Left lobe of liver (tissue), 2 donors: ENCODE measurements around the gene ARHGEF19. TPM values are rescaled to one million over a fixed set of nuclear protein-coding genes. Genes with fewer than 3 reads are reported as not detected.

Experiments used
- ATAC-seq: fragments of 200-7000 bp; cut with Tn5 transposase; one replicate; pipeline ENCODE4 v1.9.1; 2020; ENCODE audit warnings: mild to moderate bottlenecking, moderate library complexity
- DNase-seq: peaks from one replicate; pipeline ENCODE4 v3.0.0-alpha.2; 2020; ENCODE audit warnings: low spot score
- total RNA-seq: library from RNA; stranded (reverse); gene quantifications from one replicate; pipeline ENCODE4 v1.2.1, GENCODE V29; 2021
- donor health status: DM: no; HTN: no; CAD: no; lungs with moderate emphysema.
- donor health status: DM: no; HTN: yes; CAD: no.

Gene ARHGEF19
- total RNA-seq, 1 donor from 2014 or later: 1.9 TPM

DNA sequence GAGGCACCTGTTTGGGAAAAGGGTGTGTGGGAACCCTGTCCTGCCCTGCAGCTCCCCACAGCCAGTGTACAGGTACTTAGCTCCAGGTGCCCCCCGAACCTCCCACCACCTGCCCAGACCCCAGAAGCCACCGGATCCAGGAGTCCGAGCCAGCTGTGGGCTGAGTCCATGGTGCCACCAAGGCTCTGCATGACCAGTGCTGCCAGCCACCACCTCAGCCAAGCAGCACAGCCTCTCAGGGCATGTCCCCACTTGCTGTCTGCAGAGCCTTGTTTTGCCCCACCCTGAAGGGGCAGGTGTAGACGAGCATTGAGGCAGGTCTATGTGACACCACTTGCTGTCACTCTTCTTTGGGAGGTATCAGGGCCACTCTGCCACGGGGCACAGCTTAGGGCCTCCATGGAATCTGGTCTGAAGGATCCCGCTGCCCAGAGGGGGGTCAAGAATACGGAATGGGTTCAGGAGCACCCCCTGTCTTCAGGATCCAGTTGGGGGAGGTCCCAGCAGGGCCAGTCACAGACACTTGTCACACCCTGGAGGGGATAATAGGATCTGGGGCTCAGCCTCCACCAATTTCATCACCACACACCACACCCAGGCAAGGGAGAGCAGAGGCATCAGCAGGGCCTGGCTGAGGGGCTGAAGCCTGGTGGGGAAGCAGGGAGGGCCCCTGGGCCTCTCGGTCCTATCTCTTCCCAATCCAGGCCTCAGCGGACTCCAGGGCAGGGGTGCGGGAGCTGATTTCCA lies 27.7 kb downstream of the ARHGEF19 start:
- ATAC-seq (peak; percentile 29), DNase-seq (no peak)

DNA sequence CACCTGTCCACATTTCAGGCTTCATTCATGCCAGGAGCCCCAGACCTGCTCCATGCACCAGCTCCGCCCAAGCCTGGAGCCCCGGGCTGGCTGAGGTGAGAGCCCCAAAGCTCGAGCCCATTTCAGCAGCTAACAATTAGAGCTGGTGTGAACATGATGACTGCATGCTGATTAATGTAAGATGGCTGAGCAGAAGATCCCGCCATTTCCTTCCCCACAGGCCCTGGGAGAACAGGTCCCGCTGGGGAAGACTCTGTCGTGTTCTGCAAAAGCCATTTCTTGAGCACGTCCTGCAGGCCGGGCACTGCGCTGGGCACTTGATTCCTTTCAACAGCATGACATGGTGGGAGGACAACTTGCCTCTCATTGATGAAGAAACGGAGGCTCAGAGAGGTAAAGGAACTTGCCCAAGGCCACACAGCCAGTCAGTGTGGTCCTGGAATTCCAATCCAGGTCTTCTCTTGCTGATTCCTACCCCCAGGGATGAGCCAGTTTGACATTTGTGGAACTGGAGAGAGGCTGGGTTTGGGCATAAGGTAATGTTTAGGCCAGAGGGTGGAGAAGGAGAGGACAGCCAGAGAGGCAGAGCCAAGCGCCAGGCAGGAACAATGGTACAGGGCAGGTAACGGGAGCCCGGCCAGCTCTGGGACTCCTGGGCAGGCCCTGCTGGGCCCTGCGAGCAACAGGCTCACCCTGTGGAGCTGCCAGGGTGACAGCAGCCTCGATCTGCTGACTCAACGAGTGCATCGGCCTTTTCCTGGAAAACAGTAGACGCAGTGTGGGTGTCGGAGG lies 28.5 kb downstream of the ARHGEF19 start:
- ATAC-seq (peak; percentile 81), DNase-seq (peak; percentile 93)

DNA sequence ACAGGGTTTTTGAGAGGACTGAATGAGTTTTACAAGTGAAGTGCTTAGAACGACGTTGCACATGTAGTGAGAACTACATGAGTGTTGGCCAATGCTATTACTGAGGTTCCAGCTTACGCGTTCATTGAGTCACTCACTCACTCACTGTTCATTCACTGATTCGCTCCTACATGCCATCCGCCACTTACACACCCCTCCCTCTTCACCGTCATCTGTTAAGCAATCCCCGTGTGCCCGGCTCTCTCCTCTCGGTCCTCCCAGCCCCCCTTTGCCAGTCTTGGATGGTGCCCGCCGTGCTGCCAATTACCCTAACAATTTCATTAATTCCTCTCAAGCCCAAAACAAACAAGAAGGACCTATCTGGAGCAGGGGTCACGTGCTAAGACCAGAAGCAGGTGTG lies 29.3 kb downstream of the ARHGEF19 start:
- peak; percentile 66 for DNase-seq
- ATAC-seq: peak; percentile 16

DNA sequence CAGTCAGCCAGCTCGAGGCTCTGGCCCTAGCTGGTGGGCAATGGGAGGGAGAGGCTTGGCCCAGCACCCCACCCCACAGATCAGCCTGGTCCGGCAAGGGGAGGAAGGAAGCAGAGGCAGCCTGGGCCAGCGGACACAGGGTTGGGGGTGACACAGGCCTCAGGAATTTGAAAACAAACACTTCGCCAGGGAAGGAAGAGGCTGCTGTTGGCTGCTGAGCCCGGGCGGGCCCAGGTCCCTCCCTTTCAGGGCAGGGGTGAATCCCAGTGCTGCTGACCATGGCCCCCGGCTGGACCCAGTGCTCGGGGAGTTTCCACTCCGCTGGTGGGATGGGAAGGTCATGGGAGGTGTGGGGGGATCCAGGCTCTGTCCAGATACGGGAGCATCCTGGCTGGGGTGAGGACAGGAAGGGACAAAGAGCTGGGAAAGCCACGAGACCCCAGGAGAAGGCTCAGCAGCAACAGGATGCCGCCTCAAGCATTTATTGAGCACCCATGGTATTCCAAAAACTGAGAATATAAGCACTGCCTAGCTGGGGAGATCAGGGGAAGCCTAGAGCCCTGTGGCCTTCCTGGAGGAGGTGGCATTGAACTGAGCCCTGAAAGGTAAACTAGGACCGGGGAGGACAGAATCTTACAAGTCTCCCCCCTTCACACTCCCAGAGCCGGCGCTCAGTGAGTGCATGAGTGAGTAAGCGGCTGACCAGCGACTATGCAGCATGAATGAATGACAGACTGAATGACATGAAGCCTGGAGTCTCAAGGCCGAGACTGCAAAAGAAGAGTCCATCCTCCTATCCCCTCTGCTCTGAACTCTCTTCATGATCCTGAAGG lies 30.3 kb downstream of the ARHGEF19 start:
- DNase-seq (peak; percentile 65), ATAC-seq (peak; percentile 18)

DNA sequence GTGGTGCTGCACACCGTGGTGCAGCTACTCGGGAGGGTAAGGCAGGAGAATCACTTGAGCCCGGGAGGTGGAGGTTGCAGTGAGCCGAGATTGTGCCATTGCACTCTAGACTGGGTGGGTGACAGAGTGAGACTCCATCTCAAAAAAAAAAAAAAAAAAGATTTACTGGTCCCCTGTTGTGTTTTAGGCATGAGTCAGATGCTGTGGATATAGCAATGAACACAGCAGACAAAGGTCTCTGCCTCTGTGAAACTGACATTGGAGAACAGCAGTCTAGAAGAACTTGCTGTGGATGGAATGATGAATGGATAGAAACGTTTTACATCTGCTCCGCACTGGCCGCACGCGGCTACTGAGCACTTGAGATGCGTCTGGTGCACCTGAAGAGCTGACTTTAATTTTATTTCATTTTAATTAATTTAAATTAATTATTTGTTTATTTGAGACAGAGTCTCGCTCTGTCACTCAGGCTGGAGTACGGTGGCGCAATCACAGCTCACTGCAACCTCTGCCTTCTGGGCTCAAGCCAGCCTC lies 32.1 kb downstream of the ARHGEF19 start:
- ATAC-seq (no peak), DNase-seq (no peak)

DNA sequence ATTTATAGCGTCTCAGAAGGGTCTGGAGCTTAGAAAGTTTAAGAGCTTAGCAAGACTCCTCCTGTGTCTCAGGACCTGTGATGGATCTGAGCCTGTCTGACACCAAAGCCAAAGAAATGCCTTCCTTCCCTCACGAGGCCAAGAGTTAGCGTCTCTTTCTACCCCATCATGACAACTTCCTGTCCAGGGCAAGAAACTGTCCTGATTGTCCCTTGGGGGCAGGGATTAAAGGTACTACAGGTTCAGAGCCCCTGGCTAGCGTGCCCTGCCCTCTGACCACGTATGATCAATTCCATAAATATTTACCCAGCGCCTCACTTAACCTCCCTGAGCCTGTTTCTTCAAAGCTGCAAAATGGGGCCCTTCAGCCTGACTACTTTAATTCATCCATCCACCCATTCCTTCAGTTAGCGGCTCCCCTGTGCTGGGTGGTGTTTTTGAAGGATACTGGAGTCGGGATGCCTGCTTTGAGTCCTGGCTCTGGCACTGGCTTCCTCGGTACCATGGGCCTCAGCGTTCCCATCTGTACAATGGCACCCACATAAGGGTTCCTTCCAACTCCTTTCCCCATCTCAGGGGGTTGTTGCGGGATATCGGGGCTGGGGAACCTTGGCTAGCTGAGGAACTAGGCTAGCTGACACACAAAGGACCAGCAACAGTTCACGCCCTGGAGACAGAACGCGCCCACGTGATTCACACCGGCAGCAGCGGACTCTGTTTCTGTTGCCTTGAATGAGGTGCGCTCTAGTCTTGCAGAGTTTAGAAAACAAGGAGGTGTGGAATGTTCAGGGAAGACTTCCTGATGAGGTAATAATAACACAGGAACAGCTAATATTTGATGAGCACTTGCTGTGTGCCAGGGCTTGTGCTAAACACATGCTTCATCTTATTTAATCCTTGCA lies 33.6 kb downstream of the ARHGEF19 start:
- DNase-seq: peak; percentile 88
- peak; percentile 70 for ATAC-seq

DNA sequence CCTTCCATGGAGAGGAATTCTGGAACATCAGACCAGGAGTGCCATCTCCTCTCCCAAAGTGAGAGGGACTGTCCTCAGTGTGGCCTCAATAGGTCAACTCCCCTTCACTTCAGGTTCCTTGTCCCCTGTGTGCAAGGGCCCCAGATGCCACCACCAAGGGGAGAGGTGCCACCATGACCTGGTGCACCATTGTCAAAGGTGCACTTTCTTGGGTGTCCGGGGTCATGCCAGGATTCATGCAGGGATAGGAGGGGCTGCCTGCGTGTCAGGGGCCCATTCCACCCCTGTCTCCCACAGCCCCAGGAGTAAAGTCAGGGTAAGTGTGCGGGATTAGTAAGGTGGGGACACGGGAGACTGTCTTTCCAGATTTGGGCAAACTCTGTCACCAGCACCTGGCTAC lies 35.1 kb downstream of the ARHGEF19 start:
- no peak for ATAC-seq
- no peak for DNase-seq

DNA sequence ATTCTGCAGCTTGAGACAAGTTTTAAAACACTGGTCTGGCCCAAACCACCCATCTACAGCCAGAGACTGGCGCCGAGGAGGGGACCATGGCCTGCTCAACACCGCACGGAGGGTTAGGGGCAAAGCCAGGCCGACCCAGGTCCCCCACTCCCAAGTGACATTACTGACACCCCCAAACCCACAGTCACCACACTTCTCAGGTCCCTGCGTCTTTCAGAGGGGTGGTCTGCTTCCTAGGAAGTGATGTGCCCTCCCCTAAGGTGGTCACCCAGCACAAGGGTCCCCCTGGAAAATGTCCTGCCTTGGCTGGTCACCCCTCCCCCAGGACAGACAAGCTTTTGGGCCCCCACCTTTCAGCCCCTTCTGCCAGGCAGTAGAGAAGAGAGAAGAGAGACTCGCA lies 35.8 kb downstream of the ARHGEF19 start:
- ATAC-seq (no peak), DNase-seq (no peak)

DNA sequence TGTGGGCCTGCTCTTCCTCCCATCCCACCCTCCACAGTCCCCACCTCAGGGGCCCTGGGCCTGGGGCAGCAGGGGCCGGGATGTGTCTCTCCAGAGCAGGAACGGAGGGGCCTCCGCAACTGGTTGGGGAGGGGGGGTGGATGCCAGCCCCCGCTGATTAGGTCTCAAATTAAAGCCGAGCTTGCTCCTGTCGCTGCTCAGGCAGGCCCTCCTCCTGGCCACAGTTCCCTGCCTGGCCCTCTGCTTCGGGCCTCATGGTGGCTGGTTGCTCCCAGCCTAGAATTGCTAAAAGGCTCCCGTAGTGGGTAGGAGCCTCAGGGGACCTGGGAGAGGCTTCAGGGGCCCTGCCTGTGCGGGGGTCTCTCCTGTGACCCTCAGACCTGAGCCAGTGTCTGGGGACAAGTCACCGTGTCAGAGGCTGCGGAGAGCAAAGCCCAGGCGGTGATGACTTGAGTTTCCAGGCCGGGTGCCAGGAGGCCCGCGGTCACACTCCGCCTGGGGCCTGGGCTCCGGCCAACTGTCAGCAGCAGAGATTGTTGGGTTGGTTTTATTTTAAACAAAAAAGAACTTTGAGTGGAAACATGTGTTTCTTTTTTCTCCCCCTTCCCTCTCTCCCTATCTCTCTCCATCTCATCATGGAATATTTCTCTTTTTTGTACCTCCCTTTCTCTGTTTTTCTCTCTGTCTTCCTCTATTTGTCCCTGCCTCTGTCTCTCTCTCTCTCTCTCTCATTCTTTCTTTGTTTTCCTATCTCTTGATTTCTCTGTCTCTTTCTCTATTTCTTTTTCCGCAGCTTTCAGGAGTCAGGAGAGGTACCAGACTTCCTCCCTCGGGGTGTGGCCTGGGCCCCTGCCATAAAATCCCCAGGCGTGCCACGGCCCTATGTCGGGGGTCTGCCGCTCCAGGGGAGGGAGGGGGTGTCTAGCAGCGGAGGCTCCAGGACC lies 36.6 kb downstream of the ARHGEF19 start:
- ATAC-seq (peak; percentile 75), DNase-seq (peak; percentile 91)

DNA sequence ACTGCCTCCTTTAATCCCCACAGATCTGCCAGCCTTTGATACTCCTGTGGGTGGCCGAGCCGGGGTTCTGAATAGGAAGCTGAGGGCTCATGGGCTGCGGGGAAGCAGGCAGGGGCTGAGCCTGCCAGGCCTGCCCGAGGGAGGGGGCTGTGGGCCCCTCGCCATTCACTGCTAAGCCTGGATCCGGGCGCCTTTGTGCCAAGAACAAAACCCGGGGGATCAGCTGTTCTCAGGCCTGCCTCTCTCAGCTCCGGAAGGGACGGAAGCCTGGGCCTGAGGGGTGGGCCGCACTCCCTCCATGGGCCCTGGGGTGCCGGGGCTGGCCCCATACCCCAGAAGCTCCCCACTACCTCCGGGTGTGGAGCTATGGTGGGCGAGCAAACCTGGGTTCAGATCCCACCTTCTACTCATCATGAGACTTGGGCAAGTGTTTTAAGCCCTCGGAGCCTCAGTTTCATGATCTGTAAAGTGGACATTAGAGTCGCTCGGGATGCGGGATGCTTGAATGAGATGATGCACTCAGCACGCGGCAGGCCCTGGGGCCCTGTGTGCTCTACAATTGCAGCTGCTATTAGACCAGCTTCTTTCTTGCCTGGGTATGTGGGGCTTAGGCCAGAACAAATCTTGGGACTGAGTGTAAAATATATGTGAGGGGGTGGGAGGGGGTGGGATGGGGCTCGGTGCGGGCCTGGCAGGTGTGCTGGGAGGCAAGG lies 37.4 kb downstream of the ARHGEF19 start:
- DNase-seq (no peak), ATAC-seq (no peak)

DNA sequence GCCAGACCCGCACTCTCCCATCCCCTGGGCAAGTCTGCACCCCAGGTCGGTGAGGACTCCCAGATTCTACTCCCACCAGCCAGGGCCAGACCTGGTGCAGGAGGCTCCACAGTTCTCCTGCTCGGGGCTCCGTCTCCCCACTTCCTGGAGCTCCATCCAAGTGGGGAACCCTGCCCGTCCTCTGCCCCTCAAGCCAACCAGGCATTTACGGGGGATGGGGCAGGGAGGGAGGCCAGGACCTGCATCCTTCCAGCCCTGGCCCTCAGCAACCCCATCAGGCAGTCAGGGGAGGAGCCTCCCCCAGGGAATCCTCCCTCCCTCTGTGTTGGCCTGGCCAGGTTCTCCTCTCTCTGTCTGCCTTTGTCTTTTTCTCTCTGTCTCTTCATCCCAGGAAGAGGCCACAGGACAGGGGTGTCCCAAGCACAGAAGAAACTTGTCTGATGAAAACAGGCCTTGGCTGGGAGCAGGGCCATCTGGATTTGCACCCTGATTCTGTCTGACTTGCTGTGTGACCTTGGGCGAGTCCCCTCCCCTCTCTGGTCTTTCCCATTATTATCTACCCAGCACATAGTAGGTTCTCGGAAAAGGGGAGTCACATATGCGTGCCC lies 38.1 kb downstream of the ARHGEF19 start:
- ATAC-seq (no peak), DNase-seq (no peak)

DNA sequence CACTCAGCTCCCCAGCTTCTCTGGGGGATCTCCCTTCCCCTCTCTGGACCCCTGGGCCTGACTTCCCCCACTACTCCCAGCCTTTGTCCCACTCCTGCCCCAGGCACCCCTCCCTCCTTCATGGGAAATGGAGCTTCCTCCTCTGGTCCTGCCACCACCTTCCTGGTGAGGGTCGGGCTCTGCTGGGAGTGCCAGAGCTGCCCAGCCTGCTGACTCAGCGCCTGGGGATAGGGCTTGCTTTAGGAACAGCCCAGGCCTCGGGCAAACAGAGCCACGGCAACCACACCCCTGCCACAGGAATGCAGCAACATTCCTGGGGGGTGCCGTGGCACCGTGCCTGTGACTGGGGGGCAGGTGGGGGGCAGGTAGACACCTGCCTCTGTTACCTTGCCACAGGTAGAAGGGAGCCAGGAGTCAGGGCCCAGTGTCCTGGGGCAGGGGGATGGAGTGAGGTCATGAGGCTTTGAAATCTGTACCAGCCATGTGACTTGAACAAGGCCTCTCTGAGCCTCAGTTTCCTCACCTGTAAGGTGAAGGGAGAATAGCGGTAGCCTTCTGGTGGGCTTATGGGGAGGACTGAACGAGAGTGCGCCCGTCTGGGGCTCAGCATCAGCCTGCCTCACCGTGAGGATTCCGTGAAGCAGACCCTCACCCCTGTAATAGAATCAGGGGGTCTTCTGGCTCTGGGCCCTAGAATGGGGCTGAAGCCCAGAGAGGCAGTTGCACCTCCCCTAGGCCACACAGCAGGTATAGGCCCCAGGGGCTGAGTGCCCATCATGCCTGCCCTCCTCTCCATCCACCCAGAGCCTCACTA lies 38.8 kb downstream of the ARHGEF19 start:
- no peak for ATAC-seq
- DNase-seq: no peak

DNA sequence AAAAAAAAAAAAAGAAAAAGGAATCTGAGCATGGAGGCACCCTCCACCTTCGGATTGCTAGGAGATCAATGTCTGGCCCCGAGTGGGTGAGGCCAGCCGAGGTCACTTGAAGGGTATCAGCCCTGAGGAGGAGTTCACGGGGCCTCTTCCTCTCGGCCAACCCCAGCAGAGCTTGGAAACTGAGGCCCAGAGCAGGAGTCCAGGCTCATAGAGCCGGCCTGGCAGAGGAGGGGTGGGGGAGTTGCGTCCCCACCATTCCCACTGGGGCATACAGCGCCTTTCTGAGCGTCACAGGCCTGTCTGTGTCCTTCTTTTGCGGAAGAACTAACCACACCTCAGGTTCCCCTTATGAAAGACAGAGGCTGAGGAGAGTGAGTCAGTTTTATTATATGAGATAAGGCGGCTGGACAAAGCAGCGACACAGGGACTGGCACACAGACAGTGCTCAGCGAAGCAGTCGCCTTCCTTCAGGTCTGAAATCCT lies 39.4 kb downstream of the ARHGEF19 start:
- ATAC-seq (no peak), DNase-seq (no peak)

DNA sequence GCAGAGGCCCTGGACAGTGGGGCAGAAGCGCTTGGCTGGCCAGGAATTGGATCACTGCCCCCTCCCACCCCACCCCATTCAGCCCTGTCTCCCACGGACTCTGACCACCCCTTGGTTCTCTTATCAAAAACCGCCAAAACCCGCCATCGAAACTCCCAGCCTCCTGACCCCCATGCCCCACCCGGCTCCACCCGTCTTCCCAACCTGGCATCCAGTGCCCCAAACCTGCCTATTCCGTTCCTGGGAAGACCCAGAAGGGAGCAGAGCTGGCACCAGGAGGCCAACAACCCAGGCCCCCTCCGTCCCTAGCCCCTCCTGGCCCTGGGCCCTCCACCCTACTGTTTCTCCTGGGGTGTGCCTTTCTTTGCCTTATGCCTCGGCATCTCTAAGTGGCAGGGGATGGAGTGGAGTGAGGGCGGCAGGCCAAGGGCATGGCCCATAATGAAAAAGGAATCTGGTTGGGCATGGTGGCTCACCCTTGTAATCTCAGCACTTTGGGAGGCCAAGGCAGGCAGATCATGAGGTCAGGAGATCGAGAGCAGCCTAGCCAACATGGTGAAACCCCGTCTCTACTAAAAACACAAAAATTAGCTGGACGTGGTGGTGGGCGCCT lies 40.1 kb downstream of the ARHGEF19 start:
- DNase-seq (no peak), ATAC-seq (no peak)

DNA sequence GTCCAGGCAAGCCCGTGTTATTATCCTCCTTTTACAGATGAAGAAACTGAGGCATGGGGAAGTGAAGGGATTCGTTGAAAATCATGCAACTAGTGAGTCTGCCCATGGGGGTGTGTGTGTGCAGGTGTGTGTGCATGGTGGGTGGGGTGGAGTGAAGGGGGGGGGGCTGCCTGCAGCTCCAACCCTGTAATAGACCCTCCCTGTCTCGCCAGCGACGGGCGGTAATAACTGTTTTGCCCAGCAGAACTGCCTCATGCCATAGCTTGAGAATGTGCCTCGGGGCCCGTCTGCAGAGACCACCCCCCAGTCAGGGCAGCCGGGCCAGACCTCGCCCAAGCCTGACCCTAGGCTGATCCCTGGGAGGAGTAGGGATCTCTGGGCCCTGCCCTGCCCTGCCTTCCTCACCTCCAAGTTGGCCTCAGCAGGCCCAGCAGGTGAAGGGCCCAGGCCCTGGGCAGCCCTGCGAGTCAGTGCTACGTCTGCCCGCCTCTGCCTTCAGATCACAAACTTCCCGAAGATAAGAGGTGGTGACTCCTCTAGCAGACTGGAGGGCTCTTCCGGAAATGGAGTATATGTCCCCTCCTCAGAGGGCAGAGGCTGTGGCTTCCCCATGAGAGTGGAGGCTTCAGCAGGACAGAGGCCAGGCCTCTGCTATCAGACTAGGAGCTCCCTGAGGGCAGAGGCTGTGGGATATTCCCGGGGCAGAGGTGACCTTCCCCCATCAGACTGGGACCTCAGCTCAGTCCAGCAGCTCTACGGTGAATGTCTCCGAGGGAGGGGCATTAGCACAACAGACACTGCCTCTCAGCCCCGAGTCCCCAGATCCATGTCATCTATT lies 40.9 kb downstream of the ARHGEF19 start:
- ATAC-seq: no peak

DNA sequence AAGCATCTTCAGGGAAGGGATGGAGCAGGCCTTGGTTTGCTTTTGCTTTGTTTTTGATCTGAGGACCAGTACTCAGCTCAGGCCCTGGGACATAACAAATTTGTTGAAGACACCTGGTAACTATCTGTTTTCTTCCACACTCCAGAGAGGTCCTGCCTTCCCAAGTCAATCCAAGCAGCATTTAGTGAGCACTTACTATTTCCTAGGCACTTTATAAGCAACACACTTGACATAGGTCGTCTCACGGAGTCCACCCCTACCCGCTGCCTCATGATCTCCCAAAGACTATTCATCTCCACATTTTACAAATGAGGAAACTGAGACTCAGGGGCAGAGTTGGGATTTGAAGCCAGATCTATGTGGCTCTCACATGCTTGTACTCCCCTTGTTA lies 42.2 kb downstream of the ARHGEF19 start:
- DNase-seq (no peak), ATAC-seq (no peak)

More for the DNA sequence above, 40.9 kb downstream of the ARHGEF19 start:
- DNase-seq: no peak
